GM12873 (cell line): Measurements from ENCODE around the gene GPR137B.

ENCODE experiments used
- TF ChIP-seq, protein P1 (sequence below): IDR thresholded peaks from 2 replicates; pipeline ENCODE4 v1.5.1; 2012; ENCODE audit warnings: low read depth, mild to moderate bottlenecking, moderate library complexity, low read length, control low read depth; ENCODE audit not compliant: insufficient read depth; ENCODE audit errors: missing control alignments

The GPR137B gene

DNA sequence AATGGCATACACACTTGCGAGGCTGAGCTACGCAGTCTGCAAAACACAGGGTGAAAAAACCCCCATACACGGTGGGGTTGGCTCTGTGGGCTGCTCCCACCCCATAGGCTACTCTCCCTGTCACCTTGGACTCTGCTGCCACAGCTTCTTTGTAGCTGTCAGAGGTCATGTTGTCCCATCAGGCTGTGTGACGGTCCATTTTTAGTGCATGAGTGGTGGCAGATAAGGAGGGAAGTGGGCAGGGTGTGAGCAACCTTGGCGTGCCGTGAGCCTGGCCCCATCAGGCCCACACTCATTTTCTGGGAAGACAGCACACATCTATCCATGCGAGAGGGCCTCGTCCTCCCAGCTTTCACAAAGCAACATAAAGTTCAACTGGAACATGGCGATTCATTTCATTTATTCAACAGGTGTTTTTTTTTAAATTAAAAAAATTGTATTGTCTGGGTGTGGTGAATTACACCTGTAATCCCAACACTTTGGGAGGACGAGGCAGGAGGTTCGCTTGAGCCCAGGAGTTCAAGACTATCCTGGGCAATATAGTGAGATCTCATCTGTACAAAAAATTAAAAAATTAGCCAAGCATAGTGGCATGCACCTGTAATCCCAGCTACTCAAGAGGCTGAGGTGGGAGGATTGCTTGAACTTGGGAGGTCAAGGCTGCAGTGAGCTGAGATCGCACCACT is 9.5 kb downstream of the GPR137B start:
- TF ChIP-seq, protein P1, sequence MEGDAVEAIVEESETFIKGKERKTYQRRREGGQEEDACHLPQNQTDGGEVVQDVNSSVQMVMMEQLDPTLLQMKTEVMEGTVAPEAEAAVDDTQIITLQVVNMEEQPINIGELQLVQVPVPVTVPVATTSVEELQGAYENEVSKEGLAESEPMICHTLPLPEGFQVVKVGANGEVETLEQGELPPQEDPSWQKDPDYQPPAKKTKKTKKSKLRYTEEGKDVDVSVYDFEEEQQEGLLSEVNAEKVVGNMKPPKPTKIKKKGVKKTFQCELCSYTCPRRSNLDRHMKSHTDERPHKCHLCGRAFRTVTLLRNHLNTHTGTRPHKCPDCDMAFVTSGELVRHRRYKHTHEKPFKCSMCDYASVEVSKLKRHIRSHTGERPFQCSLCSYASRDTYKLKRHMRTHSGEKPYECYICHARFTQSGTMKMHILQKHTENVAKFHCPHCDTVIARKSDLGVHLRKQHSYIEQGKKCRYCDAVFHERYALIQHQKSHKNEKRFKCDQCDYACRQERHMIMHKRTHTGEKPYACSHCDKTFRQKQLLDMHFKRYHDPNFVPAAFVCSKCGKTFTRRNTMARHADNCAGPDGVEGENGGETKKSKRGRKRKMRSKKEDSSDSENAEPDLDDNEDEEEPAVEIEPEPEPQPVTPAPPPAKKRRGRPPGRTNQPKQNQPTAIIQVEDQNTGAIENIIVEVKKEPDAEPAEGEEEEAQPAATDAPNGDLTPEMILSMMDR = no peak

DNA sequence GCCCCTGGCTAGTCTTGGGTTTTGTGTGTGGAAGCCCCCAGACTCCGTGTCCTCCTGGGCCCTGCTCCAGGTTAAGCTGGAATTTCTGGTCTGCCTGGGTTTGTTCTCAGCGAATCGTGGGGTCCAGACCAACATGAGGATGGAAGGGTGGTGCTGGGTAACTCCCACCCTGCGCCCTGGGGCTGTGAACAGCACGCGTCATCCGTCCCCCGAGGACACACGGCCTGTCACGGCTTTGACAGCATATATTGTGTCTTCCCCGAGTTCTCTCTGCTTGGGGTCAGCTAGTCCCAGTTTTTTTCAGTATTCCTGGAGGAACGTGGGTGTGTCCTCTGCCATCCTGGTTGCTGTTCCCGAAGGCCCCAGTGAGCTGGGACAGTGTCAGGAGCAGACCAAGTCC is 11.8 kb downstream of the GPR137B start:
- TF ChIP-seq, protein P1 = no peak

DNA sequence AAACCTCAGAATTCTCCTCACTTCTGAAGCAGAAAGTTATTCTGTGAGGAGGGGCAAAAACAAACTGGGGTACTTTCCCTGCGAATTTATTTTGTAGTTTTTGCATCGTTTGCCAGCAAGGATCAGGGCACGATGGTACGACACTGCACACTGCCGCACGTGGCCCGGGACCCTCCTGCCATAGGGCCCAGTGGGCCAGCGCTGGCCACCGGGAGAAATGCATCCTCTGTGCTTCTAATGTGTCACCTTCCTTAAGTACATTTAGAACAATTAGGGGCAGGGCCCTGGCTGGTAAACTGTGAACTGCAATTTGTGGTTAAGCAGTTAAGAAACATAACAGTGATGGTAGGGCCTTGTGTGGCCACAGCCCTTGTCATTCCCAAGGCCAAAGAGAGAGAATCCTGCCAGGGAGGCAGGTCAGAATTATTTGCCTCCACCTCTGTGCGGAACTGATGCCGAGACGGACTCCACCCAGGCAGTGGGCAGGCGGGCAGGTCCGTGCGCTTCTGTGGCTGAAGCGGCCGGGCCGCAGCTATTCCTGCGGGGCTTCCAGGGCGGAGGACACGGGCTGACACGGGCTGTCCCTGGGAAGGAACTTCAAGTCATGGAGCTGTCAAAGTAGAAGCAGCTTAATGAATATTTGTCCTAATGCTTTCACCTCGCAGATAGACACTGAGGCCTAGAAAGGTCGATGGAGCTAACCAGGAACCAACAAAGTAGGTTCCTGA is 12.5 kb downstream of the GPR137B start:
- TF ChIP-seq, protein P1 = no peak

DNA sequence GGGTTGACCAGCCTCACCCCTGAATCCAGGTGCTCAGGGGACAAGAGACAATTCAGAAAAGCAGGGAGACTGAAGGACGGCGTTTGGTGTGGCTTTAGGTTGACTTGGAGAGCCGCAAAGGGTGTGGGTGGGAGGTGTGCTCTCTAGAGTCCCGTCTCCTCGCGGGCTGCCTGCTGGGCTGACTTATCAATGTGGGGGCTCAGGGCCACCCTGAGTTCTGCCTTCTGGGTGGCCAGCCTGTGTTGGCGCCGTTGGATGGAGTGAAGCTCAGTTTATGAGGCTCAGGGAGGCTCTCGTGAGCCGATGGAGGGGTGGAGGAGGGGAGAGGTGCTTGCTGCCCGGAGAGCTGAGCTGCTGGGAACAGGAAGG is 13.0 kb downstream of the GPR137B start:
- TF ChIP-seq, protein P1 = no peak

DNA sequence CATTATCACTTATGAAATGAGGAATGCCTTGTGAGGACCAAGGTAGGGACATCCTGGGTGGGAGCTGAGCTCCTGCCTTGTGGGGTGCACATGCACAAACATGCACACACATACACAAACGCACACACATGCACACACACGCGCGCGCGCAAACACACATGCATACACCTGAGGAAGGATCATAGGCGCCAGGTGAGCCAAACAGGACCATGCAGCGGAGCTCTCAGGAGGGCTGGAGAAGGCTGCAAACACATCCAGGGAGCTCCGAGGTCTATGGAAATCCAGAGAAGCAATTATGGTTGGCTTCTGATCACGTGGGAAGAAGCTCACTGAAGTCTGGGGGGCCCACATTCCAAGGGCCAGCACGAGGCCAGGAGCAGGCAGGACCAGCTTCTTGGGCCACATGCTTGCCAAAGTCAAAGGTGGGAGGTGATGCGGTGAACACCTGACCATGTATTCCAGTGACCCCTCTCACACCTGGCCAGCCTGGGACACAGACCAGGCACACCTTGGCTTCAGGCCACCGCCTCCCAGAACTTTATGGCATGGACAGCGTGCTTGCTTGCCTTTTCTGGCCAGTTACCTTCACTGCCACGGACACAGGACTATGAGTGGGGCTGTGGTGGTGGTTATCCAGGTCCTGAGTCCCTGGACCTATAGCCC is 13.6 kb downstream of the GPR137B start:
- TF ChIP-seq, protein P1 = no peak

DNA sequence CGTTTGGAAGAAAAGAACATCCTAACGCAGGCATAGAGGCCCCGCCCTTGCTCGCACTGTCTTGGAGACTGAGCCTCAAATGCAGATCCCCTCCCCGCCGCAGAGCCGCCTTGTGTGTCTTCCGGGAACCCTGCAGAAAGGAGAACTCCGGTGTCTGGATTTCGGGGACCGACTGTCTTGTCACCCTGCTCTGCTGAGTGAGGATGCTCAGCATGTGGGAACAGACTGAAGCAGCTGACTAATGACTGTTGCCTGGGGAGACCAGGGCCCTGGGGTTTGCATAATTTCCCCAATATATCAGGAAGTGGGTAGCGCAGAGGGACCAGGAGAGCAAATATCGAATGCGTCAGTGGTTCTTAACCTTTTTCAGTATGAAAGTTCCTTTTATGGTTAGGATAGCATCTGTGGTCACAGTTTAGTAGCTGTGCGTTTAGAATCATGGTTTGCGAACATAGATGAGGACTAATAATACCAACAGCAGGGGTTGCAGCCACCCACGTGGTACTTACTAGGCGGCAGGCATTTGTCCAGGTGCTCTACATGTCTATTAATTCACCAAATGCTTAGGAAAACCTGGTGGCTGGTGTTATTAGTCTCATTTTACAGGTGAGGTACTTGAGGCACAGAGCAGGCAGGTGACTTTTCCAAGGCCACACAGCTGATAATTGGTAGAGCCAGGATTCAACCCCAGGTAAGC is 14.3 kb downstream of the GPR137B start:
- TF ChIP-seq, protein P1 = no peak

DNA sequence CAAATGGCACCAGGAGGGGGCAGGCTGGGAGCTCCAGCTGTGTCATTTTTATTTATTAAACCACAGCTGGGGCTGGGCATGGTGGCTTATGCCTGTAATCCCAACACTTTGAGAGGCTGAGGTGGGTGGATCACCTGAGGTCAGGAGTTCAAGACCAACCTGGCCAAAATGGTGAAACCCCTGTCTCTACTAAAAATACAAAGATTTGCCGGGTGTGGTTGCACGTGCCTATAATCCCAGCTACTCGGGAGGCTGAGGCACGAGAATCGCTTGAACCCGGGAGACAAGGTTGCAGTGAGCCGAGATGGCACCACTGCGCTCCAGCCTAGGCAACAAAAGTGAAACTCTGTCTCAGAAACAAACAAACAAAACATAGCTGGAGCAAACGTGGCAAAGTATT is 15.7 kb downstream of the GPR137B start:
- TF ChIP-seq, protein P1 = peak; percentile 19
